Erythroblast (primary cell): ENCODE data around the gene CD2BP2.

ENCODE experiments used
- GATA1 ChIP-seq: IDR thresholded peaks from 2 replicates; pipeline ENCODE4 v1.6.1; 2011; ENCODE audit warnings: low read depth, mild to moderate bottlenecking, control low read depth, low read length, moderate library complexity
- POLR2A ChIP-seq: IDR thresholded peaks from 2 replicates; pipeline ENCODE4 v1.6.1; 2011; ENCODE audit warnings: mild to moderate bottlenecking, low read length

DNA sequence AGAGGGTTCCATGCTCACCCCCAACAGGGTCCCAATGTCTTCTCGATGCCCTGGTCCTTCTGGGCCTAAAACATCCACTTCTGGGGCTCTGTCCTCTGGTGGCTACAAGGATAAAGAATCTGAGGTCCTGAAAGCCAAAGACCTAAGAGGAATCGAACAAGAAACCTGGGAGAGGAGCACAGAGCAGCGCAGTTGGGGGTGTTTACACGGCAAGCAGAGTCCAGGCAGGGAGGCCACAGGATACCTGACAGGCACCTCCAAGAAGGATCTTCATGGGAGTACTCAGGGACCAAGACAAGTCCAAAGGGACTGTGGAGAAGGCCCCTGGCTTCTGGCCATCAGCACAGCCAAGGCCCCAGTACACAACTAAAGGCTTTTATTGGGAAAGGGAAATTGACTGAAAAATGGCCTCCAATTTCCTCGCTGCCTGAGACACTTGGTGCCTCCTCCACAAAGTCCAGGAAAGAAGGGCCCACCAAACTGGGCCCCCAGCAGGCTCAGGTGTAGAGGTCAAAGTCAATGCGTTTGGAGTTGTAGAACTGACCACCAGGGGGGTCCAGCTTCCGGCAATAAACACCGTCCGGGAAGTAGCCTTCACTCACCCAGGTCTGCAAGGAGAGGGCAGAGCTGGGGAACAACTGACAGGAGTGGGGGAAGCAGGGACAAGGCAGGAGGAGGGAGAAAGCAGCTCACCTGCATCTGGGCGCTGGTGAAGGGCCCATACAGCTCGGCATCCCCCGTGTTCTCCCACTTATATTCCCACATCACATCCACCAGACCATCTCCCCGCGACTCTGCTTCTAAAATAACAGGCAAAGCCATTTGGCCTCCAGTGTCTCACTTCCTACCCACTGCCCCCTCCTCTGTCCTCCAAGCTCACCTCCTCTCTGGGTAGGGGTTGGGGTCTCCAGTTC, 2.4 kb downstream of the CD2BP2 start:
- no peak for TF ChIP-seq POLR2A
- no peak for TF ChIP-seq GATA1
